Gastrocnemius medialis (tissue), 4 donors: ENCODE data around the gene NOS2. TPM values are rescaled to one million over a fixed set of nuclear protein-coding genes. Genes with fewer than 3 reads are reported as not detected.
"Not testable (repeated sequence)": the region's sequence is repeated elsewhere in the genome, so short reads cannot be mapped to it uniquely, and the experiment has no call there.

ENCODE experiments used
- ATAC-seq, 2 donors: fragments of 150-250 bp; one replicate each; pipeline ENCODE4 v1.9.1; 2016
- DNase-seq, 2 donors: peaks; one replicate each; pipeline ENCODE4 v3.0.0-alpha.2; 2019
- H3K27ac ChIP-seq, 4 donors: fragments of 200-600 bp; sonication (generic); 1 replicate in 1 of 4; 2 replicates in 3 of 4; pipeline ENCODE4 v1.5.1; 2016 to 2018; ENCODE audit warnings: mild to moderate bottlenecking in 2 of 4, moderate library complexity in 1 of 4
- H3K27me3 ChIP-seq, 3 donors: fragments of 200-600 bp; sonication (generic) in 2 of 3; 1 replicate in 1 of 3; 2 replicates in 2 of 3; pipeline versions ENCODE4 v1.5.1 to v1.6.0; 2016 to 2019; ENCODE audit warnings: mild to moderate bottlenecking in 1 of 3, moderate library complexity in 1 of 3
- H3K36me3 ChIP-seq, 2 donors: fragments of 200-600 bp; sonication (generic) in 1 of 2; one replicate each; pipeline ENCODE4 v1.5.1; 2017 to 2018
- H3K4me1 ChIP-seq, 2 donors: fragments of 200-600 bp; sonication (generic) in 1 of 2; one replicate each; pipeline ENCODE4 v1.5.1; 2016 to 2017; ENCODE audit warnings: mild to moderate bottlenecking in 2 of 2
- H3K4me3 ChIP-seq, 4 donors: fragments of 200-600 bp; sonication (generic) in 3 of 4; 1 replicate in 1 of 4; 2 replicates in 3 of 4; pipeline ENCODE4 v1.5.1; 2016 to 2019; ENCODE audit warnings: mild to moderate bottlenecking in 2 of 4
- H3K9me3 ChIP-seq, 3 donors: fragments of 200-600 bp; sonication (generic) in 2 of 3; 1 replicate in 1 of 3; 2 replicates in 2 of 3; pipeline ENCODE4 v1.5.1; 2016 to 2019
- POLR2A ChIP-seq, 2 donors: fragments of 450-650 bp; IDR thresholded peaks; one replicate each; pipeline ENCODE4 v1.6.1; 2017; ENCODE audit warnings: antibody characterized with exemption in 2 of 2, mild to moderate bottlenecking in 2 of 2, moderate library complexity in 2 of 2
- in situ Hi-C, 4 donors: fragments of 200-750 bp; cut with MboI; loops; one replicate each; pipeline versions ENCODE4 v1.15.0 to v1.8.0; 2017; ENCODE audit warnings: low sequenced_read_pairs in 4 of 4
- intact Hi-C: fragments of 100-400 bp; cut with DNase I; formaldehyde crosslinking; loops from one replicate; pipeline ENCODE4 v1.15.1; 2023; ENCODE audit warnings: low total_unique reads
- total RNA-seq, 4 donors: library from RNA; depleted of rRNA; stranded (reverse); fragments of >200 nt; gene quantifications; one replicate each; pipeline versions ENCODE4 v1.1.0 to v1.2.3, GENCODE V29; 2016
- TF ChIP-seq, protein P1 (sequence below), 5 experiments: fragments of 450-650 bp in 3 of 5; fragments of 200-600 bp in 2 of 5; sonication (generic) in 2 of 5; IDR thresholded peaks in 4 of 5; conservative IDR thresholded peaks in 1 of 5; 1 replicate in 4 of 5; 2 replicates in 1 of 5; pipeline ENCODE4 v1.5.1; 2016 to 2019; ENCODE audit warnings: antibody characterized with exemption in 5 of 5, mild to moderate bottlenecking in 3 of 5, moderate library complexity in 3 of 5

Gene NOS2
- total RNA-seq, 4 donors from 2014 or later = 0.07 to 0.68 (median 0.31) TPM; not detected in 1

DNA sequence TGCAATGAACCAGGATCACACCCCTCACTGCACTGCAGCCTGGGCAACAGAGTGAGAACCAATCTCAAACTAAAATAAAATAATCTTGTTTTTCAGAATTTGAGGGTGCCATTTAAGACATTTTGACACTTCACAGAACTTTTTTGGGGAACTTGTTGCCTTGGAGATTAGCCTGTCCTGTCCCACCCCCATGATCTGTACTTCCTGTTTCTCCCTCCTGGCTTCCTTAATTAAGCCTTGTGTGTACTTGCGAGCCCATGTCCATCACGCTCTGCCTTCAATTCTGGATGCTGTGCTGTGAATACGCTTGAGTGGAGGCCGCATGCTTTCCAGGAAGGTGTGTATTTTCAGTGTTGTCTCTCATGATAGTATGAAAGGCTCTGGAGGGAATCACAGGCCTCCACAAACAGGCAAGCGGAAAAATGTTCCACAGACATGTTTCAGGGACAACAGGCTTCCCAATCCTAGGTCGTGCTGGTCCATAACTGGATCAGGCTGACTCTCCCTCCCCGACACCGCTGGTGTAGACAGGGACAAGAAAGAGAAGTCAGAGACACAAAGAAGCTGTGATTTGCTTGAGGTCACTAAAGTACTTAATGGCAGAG lies 56.9 kb downstream of the NOS2 start:
- no peaks in the 10 kb centered on the region for H3K36me3 ChIP-seq
- DNase-seq = no peak
- no peak for ATAC-seq
- no peaks in the 10 kb centered on the region for H3K4me1 ChIP-seq
- no peaks in the 10 kb centered on the region for H3K9me3 ChIP-seq
- H3K4me3 ChIP-seq = no peak overlapping the region
- in situ Hi-C loops = no loop called here
- TF ChIP-seq, protein P1, sequence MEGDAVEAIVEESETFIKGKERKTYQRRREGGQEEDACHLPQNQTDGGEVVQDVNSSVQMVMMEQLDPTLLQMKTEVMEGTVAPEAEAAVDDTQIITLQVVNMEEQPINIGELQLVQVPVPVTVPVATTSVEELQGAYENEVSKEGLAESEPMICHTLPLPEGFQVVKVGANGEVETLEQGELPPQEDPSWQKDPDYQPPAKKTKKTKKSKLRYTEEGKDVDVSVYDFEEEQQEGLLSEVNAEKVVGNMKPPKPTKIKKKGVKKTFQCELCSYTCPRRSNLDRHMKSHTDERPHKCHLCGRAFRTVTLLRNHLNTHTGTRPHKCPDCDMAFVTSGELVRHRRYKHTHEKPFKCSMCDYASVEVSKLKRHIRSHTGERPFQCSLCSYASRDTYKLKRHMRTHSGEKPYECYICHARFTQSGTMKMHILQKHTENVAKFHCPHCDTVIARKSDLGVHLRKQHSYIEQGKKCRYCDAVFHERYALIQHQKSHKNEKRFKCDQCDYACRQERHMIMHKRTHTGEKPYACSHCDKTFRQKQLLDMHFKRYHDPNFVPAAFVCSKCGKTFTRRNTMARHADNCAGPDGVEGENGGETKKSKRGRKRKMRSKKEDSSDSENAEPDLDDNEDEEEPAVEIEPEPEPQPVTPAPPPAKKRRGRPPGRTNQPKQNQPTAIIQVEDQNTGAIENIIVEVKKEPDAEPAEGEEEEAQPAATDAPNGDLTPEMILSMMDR (IDR thresholded peaks at IDR 0.05 in 4 of 5, conservative IDR thresholded peaks at IDR 0.05 in 1 of 5) = no peak
- no peak for TF ChIP-seq POLR2A (IDR thresholded peaks at IDR 0.05)
- intact Hi-C loops = no loop called here
- H3K27ac ChIP-seq = no peak overlapping the region
- no peaks in the 10 kb centered on the region for H3K27me3 ChIP-seq

DNA sequence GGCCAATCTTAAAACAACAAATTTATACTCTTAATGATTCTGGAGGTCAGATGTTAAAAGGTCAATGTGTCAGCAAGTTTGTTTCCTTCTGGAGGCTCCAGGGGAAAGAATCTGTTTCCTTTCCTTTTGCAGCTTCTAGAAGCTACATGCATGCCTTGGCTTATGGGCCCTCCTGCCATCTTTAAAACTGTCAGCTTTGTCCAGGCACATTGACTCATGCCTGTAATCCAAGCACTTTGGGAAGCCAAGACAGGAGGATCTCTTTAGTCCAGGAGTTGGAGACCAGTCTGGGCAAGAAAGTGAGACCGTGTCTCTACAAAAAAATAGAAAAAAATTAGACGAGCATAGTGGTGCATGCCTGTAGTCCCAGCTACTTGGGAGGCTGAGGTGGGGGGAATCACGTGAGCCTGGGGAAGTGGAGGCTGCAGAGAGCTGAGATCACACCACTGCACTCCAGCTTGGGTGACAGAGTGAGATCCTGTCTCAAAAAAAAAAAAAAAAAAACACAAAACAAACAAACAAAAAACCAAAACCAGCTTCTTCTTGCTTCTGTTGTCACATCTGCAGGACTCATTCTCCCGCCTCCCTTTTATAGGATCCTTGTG lies 58.3 kb downstream of the NOS2 start:
- H3K36me3 ChIP-seq = no peaks in the 10 kb centered on the region
- intact Hi-C loops = no loop called here
- no peaks in the 10 kb centered on the region for H3K4me1 ChIP-seq
- no peak overlapping the region for H3K4me3 ChIP-seq
- DNase-seq (no peak), ATAC-seq (no peak)
- no peaks in the 10 kb centered on the region for H3K9me3 ChIP-seq
- TF ChIP-seq, protein P1 (IDR thresholded peaks at IDR 0.05 in 4 of 5, conservative IDR thresholded peaks at IDR 0.05 in 1 of 5) = no peak
- TF ChIP-seq POLR2A (IDR thresholded peaks at IDR 0.05) = no peak
- H3K27me3 ChIP-seq = no peaks in the 10 kb centered on the region
- H3K27ac ChIP-seq = no peak overlapping the region
- in situ Hi-C loops = no loop called here

DNA sequence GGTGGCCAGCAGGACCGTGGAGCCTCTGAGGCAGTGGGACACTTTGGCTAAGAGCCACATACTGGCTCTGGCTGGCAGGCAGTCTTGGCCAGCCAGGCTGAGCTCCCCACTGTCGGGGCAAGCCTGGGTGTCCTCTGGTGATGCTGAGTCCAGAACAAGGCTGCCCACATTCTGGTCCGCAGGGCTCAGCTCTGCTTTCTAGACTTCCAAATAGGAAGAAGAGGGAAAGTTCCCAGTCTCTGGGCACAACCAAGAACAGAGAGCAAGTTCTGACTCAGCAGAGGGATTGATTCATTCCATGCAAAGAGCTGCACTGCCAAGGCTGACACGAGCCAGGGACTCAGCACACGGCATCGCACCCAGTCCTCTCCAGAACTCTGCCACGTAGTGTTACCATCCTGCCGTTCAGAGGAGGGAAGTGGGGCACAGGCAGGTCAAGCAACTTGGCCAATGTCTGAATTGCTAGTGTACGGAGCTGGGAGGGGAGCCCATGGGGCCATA lies 58.9 kb downstream of the NOS2 start:
- Histone ChIP-seq H3K4me1 (no peaks in the 10 kb centered on the region), H3K27ac (no peak overlapping the region), H3K9me3 (no peaks in the 10 kb centered on the region), H3K27me3 (no peaks in the 10 kb centered on the region), H3K4me3 (no peak overlapping the region), H3K36me3 (no peaks in the 10 kb centered on the region)
- no peak for ATAC-seq
- intact Hi-C loops (no loop called here), in situ Hi-C loops (no loop called here)
- TF ChIP-seq, protein P1 (IDR thresholded peaks at IDR 0.05 in 4 of 5, conservative IDR thresholded peaks at IDR 0.05 in 1 of 5) = no peak
- no peak for TF ChIP-seq POLR2A (IDR thresholded peaks at IDR 0.05)
- no peak for DNase-seq

DNA sequence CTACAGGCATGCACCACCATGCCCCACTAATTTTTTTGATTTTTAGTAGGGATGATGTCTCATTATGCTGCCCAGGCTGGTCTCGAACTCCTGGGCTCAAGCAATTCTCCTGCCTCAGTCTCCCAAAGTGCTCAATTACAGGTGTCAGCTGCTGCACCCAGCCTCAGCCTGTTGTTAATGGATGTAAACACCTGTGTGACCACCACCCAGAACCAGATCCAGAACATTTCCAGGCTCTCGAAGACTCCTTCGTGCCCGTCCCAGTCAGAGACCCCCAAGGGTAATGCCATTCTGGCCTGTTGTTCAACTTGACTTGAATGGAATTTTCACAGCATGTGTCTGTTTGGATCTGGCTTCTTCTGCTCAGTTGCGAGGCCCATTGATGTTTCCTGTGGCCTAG lies 59.8 kb downstream of the NOS2 start:
- H3K4me3 ChIP-seq, intact Hi-C loops, H3K4me1 ChIP-seq, H3K27me3 ChIP-seq, H3K27ac ChIP-seq, DNase-seq, H3K36me3 ChIP-seq, in situ Hi-C loops, H3K9me3 ChIP-seq, ATAC-seq: not testable (repeated sequence)

DNA sequence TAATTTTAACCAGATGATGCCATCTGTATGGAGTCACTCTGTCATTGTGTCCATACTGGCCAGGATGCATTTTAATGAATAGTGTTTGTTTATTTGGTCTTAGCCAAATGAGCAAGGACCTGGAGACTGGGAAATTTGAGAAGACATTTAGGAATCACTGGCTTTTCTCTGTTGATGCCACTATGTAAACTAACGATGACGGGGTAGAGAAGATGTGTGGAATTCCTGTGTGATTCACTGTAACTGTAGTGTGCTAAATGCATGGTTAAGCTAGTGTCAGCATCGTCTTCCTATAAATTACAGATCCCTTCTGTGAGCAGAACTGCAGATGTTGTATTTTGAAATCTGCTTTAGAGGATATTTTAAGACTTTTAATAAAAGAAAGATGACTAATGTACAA lies 66.6 kb downstream of the NOS2 start:
- no peak for DNase-seq
- no peak overlapping the region for H3K4me3 ChIP-seq
- no peak overlapping the region for H3K27ac ChIP-seq
- intact Hi-C loops = no loop called here
- H3K36me3 ChIP-seq = no peaks in the 10 kb centered on the region
- TF ChIP-seq, protein P1 (IDR thresholded peaks at IDR 0.05 in 4 of 5, conservative IDR thresholded peaks at IDR 0.05 in 1 of 5) = no peak
- TF ChIP-seq POLR2A (IDR thresholded peaks at IDR 0.05) = no peak
- H3K4me1 ChIP-seq = no peaks in the 10 kb centered on the region
- in situ Hi-C loops = no loop called here
- H3K9me3 ChIP-seq = no peaks in the 10 kb centered on the region
- no peak for ATAC-seq
- H3K27me3 ChIP-seq = peaks cover 0 to 8% (median 0%) of the 10 kb centered on the region in 3 donors

DNA sequence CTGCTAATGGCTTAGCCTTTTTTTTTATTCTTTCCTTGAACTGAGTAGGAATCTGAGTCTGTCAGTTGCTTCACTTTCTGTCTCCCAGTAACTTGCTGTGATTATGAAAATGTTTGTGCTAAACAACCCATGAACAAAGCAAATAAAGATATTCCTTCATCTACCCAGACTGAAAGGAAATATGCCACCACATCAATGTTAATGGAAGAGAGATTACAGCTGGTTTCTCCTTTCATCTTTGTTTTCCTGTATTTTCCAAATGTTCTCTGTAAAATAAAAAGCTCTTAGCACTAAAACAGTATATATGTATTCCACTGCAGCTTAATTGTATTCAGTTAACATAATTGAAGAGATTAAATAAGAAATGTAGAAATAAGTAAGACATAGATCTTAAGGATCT lies 67.6 kb downstream of the NOS2 start:
- DNase-seq, in situ Hi-C loops: not testable (repeated sequence)

DNA sequence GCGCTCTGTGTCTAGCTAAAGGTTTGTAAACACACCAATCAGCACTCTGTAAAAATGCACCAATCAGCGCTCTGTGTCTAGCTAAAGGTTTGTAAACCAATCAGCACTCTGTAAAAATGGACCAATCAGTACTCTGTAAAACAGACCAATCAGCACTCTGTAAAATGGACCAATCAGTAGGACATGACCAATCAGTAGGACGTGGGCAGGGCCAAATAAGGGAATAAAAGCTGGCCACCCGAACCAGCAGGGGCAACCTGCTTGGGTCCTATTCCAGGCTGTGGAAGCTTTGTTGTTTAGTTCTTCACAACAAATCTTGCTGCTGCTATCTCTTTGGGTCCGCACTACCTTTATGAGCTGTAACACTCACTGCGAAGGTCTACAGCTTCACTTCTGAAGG lies 74.3 kb downstream of the NOS2 start:
- DNase-seq, in situ Hi-C loops, H3K9me3 ChIP-seq, intact Hi-C loops, H3K4me1 ChIP-seq, H3K27me3 ChIP-seq, H3K27ac ChIP-seq, H3K36me3 ChIP-seq, ATAC-seq, H3K4me3 ChIP-seq: not testable (repeated sequence)

More for the DNA sequence above, 67.6 kb downstream of the NOS2 start:
- H3K4me1 ChIP-seq, intact Hi-C loops, H3K9me3 ChIP-seq, H3K36me3 ChIP-seq, ATAC-seq, H3K27ac ChIP-seq, H3K27me3 ChIP-seq, H3K4me3 ChIP-seq: not testable (repeated sequence)
